HG02588 (cell line): ENCODE data around the gene TRPV3.
"Not testable (repeated sequence)": the region's sequence is repeated elsewhere in the genome, so short reads cannot be mapped to it uniquely, and the experiment has no call there.

Source experiments
- ATAC-seq: cut with Tn5 transposase; IDR thresholded peaks from one replicate; pipeline ENCODE4 v1.9.1; 2021; ENCODE audit warnings: mild to moderate bottlenecking, moderate library complexity; ENCODE audit not compliant: unreplicated experiment

Gene TRPV3

GRCh38 chr17:3574231-3574630 is 16.6 kb upstream of the TRPV3 start:
- no peak for ATAC-seq

- no peak for ATAC-seq
Observed at GRCh38 chr17:3573246-3574100, 15.9 kb upstream of the TRPV3 start.

GRCh38 chr17:3572231-3572630 is 14.6 kb upstream of the TRPV3 start:
- no peak for ATAC-seq

GRCh38 chr17:3571043-3571900 is 13.7 kb upstream of the TRPV3 start:
- no peak for ATAC-seq

GRCh38 chr17:3569534-3570137 is 12.0 kb upstream of the TRPV3 start:
- ATAC-seq = no peak

- ATAC-seq = no peak
Observed at GRCh38 chr17:3566551-3566950, 8.9 kb upstream of the TRPV3 start.

- no peak for ATAC-seq
Observed at GRCh38 chr17:3565143-3565542, 7.5 kb upstream of the TRPV3 start.

- ATAC-seq = not testable (repeated sequence)
Observed at GRCh38 chr17:3564241-3564640, 6.6 kb upstream of the TRPV3 start.

- no peak for ATAC-seq
Observed at GRCh38 chr17:3559270-3559645, 1.6 kb upstream of the TRPV3 start.

GRCh38 chr17:3558603-3559269 is 1.1 kb upstream of the TRPV3 start:
- peak; percentile 69 for ATAC-seq

GRCh38 chr17:3556916-3557767 is 470 bp downstream of the TRPV3 start:
- no peak for ATAC-seq

GRCh38 chr17:3556239-3556915 is 1.2 kb downstream of the TRPV3 start:
- ATAC-seq = no peak

GRCh38 chr17:3555189-3555796 is 2.3 kb downstream of the TRPV3 start:
- ATAC-seq = no peak

GRCh38 chr17:3554440-3554839 is 3.2 kb downstream of the TRPV3 start:
- ATAC-seq = no peak

GRCh38 chr17:3553419-3554401 is 3.9 kb downstream of the TRPV3 start:
- no peak for ATAC-seq

GRCh38 chr17:3552916-3553315 is 4.7 kb downstream of the TRPV3 start:
- ATAC-seq = no peak

GRCh38 chr17:3551189-3551588 is 6.4 kb downstream of the TRPV3 start:
- no peak for ATAC-seq

GRCh38 chr17:3549610-3550162 is 7.9 kb downstream of the TRPV3 start:
- ATAC-seq = no peak
